Immature natural killer cell (primary cell): Measurements from ENCODE around the gene PRDM16. TPM values are rescaled to one million over a fixed set of nuclear protein-coding genes. Genes with fewer than 3 reads are reported as not detected.

Experiments
- DNase-seq, 3 donors: peaks; one replicate each; pipeline ENCODE4 v3.0.0; 2022; ENCODE audit warnings: mixed read lengths in 1 of 3
- H3K27ac Mint-ChIP-seq, 6 donors: one replicate each; pipeline ENCODE4 v1.8.0; 2020; ENCODE audit warnings: mixed read lengths in 6 of 6, mild to moderate bottlenecking in 5 of 6, inconsistent platforms in 4 of 6, moderate library complexity in 3 of 6
- H3K27me3 Mint-ChIP-seq, 3 donors: one replicate each; pipeline ENCODE4 v1.8.0; 2020 to 2021; ENCODE audit warnings: low read depth in 3 of 3, mild to moderate bottlenecking in 3 of 3, mixed read lengths in 3 of 3, moderate library complexity in 3 of 3, inconsistent platforms in 1 of 3
- H3K36me3 Mint-ChIP-seq, 3 donors: one replicate each; pipeline ENCODE4 v1.8.0; 2020; ENCODE audit warnings: mixed read lengths in 3 of 3, inconsistent platforms in 2 of 3, mild to moderate bottlenecking in 2 of 3
- H3K4me1 Mint-ChIP-seq, 2 donors: one replicate each; pipeline ENCODE4 v1.8.0; 2020; ENCODE audit warnings: inconsistent platforms in 2 of 2, mild to moderate bottlenecking in 2 of 2, mixed read lengths in 2 of 2, moderate library complexity in 1 of 2
- H3K4me3 Mint-ChIP-seq, 5 donors: one replicate each; pipeline ENCODE4 v1.8.0; 2020; ENCODE audit warnings: mild to moderate bottlenecking in 5 of 5, mixed read lengths in 5 of 5, inconsistent platforms in 3 of 5, moderate library complexity in 3 of 5
- H3K9me3 Mint-ChIP-seq, 6 donors: one replicate each; pipeline ENCODE4 v1.8.0; 2020; ENCODE audit warnings: mild to moderate bottlenecking in 6 of 6, mixed read lengths in 6 of 6, inconsistent platforms in 4 of 6, moderate library complexity in 3 of 6
- polyA plus RNA-seq, 3 donors: library from polyadenylated mRNA; unstranded; fragments of 300-500 nt; fragmentation: Illumina TruSeq; gene quantifications; one replicate each; pipeline ENCODE4 v1.2.3, GENCODE V29; 2021

Gene PRDM16
- polyA plus RNA-seq, 3 donors from 2014 or later = 0.17 to 0.29 (median 0.22) TPM

- Mint-ChIP-seq H3K27me3 (peaks cover 2 to 5% (median 3%) of the 10 kb centered on the region in 3 donors), H3K9me3 (peaks cover 0 to 1% (median 0%) of the 10 kb centered on the region in 6 donors), H3K4me1 (no peaks in the 10 kb centered on the region), H3K27ac (no peak overlapping the region), H3K36me3 (no peaks in the 10 kb centered on the region), H3K4me3 (no peak overlapping the region)
- DNase-seq = no peak
Observed at GRCh38 chr1:3425486-3426215, 356.6 kb downstream of the PRDM16 start.

DNA sequence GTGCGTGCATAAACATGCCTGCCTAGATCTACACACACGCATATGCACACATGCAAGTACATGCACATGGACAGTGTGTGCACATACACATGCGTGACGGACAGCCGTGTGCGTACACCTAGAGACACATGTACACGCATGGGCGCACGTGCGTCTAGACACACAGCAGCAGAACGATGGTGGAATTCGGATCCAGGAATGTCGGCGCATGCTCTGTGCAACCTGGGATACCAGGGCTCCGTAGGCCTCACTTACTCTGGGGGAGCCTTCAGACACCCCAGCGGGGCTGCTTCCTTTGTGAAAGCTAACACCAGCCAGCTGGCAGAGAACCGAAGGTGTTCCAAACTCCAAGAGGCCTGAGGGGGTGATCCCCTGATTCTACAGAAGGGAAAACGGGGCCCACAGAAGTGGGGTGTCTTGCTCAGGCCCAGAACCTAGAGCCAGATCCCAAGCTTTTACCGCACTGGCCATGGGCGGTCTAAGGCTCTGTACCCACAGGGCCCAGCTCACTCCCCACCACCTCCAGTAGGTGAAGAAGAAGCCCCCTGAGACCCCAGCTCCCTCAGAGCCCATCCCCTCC is 358.0 kb downstream of the PRDM16 start:
- peaks cover 0 to 3% (median 2%) of the 10 kb centered on the region in 3 donors for H3K27me3 Mint-ChIP-seq
- no peaks in the 10 kb centered on the region for H3K36me3 Mint-ChIP-seq
- no peak for DNase-seq
- no peaks in the 10 kb centered on the region for H3K4me1 Mint-ChIP-seq
- no peak overlapping the region for H3K4me3 Mint-ChIP-seq
- no peak overlapping the region for H3K27ac Mint-ChIP-seq
- H3K9me3 Mint-ChIP-seq = peaks cover 0 to 2% (median 0%) of the 10 kb centered on the region in 6 donors

DNA sequence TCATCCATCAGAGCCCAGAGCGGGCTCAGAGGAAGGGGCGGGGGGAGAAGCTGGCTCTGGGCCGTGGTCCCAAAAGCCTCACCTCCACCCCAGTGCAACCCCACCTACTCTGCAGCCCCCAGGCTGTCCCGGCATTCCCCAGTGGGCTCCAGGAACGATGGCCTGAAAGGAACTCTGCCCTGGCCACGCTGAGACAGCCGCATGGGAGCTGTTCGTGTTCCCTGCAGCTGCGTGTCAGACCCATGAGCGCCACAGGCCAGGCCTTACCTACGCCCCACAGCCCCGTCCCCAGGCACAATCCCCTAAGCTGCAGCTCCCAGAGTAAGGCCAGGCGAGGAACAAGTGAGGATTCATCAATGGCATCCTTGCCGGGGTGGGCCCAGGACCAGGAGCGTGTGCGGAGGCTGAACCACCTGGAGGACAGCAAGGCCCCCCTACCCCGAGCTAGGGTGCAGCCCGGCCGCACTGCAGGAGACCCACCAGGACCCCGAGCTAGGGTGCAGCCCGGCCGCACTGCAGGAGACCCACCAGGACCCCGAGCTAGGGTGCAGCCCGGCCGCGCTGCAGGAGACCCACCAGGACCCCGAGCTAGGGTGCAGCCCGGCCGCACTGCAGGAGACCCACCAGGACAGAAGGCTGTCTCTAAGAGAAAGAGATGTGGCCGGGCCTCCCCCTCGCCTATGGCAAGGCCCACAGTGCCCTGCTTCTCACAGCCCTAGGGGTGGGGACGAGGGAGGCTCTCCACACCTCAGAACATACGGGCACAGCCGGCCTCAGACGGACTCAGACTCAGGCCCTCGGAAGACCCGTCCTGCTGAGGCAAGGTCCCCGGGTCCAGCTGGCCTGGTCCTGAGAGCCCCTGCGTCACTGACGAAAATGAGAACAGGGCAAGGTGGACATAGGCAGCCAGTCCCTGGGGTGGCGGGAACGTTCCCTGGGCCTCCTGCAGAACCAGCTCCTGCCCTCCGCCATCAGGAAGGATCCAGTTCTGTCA is 359.0 kb downstream of the PRDM16 start:
- Mint-ChIP-seq H3K36me3 (no peaks in the 10 kb centered on the region), H3K27ac (no peak overlapping the region), H3K27me3 (peaks cover 0 to 3% (median 0%) of the 10 kb centered on the region in 3 donors), H3K9me3 (peaks cover 0 to 2% (median 0%) of the 10 kb centered on the region in 6 donors), H3K4me3 (no peak overlapping the region), H3K4me1 (no peaks in the 10 kb centered on the region)
- no peak for DNase-seq

DNA sequence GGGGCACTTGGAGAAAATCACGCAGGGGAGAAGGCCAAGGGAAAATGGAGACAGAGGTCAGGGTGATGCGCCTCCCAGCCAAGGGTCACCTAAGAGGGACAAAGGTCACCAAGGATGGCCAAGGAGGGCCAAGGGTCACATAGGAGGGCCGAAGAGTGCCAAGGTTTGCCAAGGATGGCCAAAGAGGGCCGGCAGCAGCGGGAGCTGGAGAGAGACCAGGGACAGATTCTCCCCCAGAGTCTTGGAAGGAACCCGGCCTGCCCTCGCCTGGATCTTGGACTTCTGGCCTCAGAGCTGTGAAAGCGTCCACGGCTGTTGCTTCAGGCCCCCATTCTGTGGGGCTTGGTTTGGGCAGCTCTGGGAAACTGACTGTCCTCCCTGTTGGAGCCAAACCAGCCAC is 359.9 kb downstream of the PRDM16 start:
- Mint-ChIP-seq H3K27me3 (peaks cover 0 to 3% (median 0%) of the 10 kb centered on the region in 3 donors), H3K4me1 (no peaks in the 10 kb centered on the region), H3K4me3 (no peak overlapping the region), H3K36me3 (no peaks in the 10 kb centered on the region), H3K27ac (no peak overlapping the region), H3K9me3 (peaks cover 0 to 2% (median 0%) of the 10 kb centered on the region in 6 donors)
- DNase-seq = no peak

GRCh38 chr1:3429320-3429719 is 360.3 kb downstream of the PRDM16 start:
- H3K4me3 Mint-ChIP-seq = no peak overlapping the region
- peaks cover 0 to under 1% (median 0%) of the 10 kb centered on the region in 3 donors for H3K27me3 Mint-ChIP-seq
- no peak overlapping the region for H3K27ac Mint-ChIP-seq
- no peaks in the 10 kb centered on the region for H3K36me3 Mint-ChIP-seq
- H3K9me3 Mint-ChIP-seq = peaks cover 0 to 2% (median 0%) of the 10 kb centered on the region in 6 donors
- no peaks in the 10 kb centered on the region for H3K4me1 Mint-ChIP-seq
- no peak for DNase-seq

DNA sequence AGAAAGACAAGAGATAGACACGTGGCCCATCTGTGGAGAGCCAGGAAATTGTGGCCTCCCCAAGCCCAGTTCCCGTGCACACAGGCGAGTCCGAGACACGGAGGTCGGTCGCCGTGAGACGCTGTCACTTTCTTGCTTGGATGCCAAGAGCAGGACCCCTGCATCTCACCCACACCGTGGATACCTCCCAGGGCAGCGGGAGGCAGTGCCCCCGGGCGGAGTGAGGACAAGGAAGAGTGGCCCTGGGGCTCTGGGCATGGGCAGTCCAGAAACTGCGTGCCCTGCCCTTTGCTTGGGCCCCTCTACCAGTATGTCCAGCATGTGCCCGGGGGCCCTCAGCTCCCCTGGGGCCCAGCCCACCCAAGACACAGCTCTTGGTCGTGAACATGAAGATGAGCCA is 360.8 kb downstream of the PRDM16 start:
- Mint-ChIP-seq H3K4me1 (no peaks in the 10 kb centered on the region), H3K4me3 (no peak overlapping the region), H3K9me3 (peaks cover 0 to 2% (median 0%) of the 10 kb centered on the region in 6 donors), H3K27me3 (no peaks in the 10 kb centered on the region), H3K27ac (no peak overlapping the region), H3K36me3 (no peaks in the 10 kb centered on the region)
- no peak for DNase-seq

- Mint-ChIP-seq H3K27me3 (no peaks in the 10 kb centered on the region), H3K4me3 (no peak overlapping the region)
Observed at GRCh38 chr1:3430406-3430805, 361.4 kb downstream of the PRDM16 start.

DNA sequence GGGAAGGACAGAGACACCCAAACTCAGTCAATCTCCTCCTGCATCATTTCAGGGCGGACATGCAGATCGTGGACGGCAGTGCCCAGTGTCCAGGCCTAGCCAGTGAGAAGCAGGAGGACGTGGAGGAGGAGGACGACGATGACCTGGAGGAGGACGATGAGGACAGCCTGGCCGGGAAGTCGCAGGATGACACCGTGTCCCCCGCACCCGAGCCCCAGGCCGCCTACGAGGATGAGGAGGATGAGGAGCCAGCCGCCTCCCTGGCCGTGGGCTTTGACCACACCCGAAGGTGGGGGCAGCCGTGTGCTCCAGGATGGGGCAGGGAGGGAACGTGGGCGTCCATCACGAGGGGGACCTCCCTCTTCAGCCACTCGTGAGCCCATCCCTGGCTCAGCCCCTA is 361.8 kb downstream of the PRDM16 start:
- Mint-ChIP-seq H3K4me1 (no peaks in the 10 kb centered on the region), H3K27ac (no peak overlapping the region), H3K36me3 (no peaks in the 10 kb centered on the region), H3K9me3 (peaks cover 0 to 2% (median 0%) of the 10 kb centered on the region in 6 donors), H3K4me3 (no peak overlapping the region), H3K27me3 (no peaks in the 10 kb centered on the region)
- no peak for DNase-seq

More at GRCh38 chr1:3430406-3430805, 361.4 kb downstream of the PRDM16 start:
- DNase-seq = no peak
- no peaks in the 10 kb centered on the region for H3K36me3 Mint-ChIP-seq
- H3K9me3 Mint-ChIP-seq = peaks cover 0 to 2% (median 0%) of the 10 kb centered on the region in 6 donors
- no peak overlapping the region for H3K27ac Mint-ChIP-seq
- no peaks in the 10 kb centered on the region for H3K4me1 Mint-ChIP-seq

GRCh38 chr1:3431266-3431665 is 362.3 kb downstream of the PRDM16 start:
- no peaks in the 10 kb centered on the region for H3K4me1 Mint-ChIP-seq
- no peak overlapping the region for H3K27ac Mint-ChIP-seq
- H3K36me3 Mint-ChIP-seq = no peaks in the 10 kb centered on the region
- H3K27me3 Mint-ChIP-seq = no peaks in the 10 kb centered on the region
- peaks cover 0 to 2% (median 0%) of the 10 kb centered on the region in 6 donors for H3K9me3 Mint-ChIP-seq
- no peak for DNase-seq
- H3K4me3 Mint-ChIP-seq = no peak overlapping the region

DNA sequence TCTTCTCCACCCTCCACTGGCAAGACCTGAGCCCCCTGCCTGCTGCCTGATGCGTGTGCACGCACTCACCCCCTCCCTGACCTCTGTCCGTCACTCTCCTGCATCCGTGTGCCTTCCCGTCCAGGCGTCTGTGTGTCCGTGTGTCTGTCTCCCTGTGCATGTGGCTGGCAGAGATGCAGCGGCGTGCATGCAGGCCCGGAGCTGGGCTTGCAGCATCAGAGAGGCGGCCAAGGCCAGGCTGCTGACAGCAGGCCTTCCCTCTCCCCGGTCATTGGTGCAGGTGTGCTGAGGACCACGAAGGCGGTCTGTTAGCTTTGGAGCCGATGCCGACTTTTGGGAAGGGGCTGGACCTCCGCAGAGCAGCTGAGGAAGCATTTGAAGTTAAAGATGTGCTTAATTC is 362.7 kb downstream of the PRDM16 start:
- H3K36me3 Mint-ChIP-seq = no peaks in the 10 kb centered on the region
- no peak overlapping the region for H3K4me3 Mint-ChIP-seq
- no peaks in the 10 kb centered on the region for H3K4me1 Mint-ChIP-seq
- no peaks in the 10 kb centered on the region for H3K27me3 Mint-ChIP-seq
- H3K9me3 Mint-ChIP-seq = peaks cover 0 to 2% (median 0%) of the 10 kb centered on the region in 6 donors
- no peak overlapping the region for H3K27ac Mint-ChIP-seq
- no peak for DNase-seq

DNA sequence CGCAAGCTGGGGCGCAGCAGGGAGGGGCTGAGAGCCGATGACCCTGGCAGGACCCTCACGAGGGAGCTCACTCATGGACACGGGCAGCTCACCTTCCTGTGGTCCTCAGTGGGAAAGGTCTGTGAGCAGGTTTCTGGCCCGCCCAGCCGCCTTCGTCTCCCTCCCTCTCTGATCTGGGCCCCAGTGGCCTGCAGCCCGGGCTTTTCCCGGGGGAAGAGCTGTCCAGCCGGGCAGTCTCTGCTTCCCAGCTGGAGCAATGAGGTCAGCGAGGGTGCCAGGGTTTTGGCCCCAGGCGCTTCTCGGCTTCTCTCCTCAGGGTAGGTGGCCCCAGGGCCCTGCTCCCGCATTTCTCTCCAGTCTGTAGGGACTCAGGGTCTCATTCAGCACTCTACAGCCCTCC is 363.3 kb downstream of the PRDM16 start:
- no peak for DNase-seq
- Mint-ChIP-seq H3K27me3 (no peaks in the 10 kb centered on the region), H3K9me3 (peaks cover 0 to 2% (median 0%) of the 10 kb centered on the region in 6 donors), H3K36me3 (no peaks in the 10 kb centered on the region), H3K27ac (no peak overlapping the region), H3K4me1 (no peaks in the 10 kb centered on the region), H3K4me3 (no peak overlapping the region)

DNA sequence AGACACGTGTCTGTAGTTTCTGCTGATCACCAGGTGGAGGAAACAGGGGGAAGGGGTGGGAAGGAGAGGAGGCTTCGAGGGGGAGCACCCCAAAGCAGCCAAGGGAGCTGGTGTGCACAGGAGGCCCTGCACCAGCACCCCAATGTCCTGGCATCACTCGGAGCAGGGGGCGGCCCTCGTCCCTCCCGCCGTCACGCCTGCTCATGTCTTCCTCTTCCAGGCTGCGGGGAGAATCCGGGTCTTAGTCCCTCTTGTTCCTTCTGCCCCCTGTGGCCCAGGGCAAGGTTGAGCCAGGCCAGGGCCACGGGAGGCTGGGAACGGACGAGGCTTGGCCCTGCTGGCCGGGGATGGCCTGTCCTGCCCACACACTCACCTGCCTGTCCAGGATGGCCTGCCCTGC is 364.1 kb downstream of the PRDM16 start:
- H3K27ac Mint-ChIP-seq = no peak overlapping the region
- peaks cover 0 to 2% (median 0%) of the 10 kb centered on the region in 6 donors for H3K9me3 Mint-ChIP-seq
- no peak for DNase-seq
- peaks cover 0 to under 1% (median 0%) of the 10 kb centered on the region in 3 donors for H3K27me3 Mint-ChIP-seq
- no peak overlapping the region for H3K4me3 Mint-ChIP-seq
- no peaks in the 10 kb centered on the region for H3K36me3 Mint-ChIP-seq
- no peaks in the 10 kb centered on the region for H3K4me1 Mint-ChIP-seq

DNA sequence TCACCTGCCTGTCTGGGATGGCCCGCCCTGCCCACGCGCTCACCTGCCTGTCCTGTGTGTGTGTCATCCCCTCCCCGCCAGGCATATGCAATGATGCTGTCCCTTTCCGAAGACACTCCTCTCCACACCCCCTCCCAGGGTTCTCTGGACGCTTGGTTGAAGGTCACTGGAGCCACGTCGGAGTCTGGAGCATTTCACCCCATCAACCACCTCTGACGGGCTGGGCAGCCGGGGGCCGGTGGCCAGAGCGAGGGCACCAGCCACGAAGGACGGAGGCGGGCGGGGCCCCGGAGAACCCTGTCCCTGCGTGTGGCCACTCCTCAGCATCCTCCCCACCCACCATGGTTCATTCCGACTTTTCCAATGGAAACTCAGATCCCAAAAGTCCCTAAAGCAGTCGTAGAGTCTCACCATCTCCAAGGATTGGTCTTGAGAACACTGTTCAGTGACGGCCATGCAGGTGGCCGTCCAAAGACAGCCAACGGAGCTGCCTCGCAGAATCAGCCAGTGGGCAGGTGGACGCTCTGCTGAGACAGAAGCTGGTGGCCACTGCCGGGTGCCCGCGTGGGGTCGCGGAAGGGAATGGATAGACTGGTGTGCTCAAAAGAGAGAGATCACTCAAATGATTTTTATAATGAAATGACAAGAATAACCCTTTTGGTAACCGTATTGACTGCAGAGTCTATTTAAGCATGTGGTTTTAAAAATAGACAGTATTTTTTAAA is 364.8 kb downstream of the PRDM16 start:
- no peak for DNase-seq
- no peaks in the 10 kb centered on the region for H3K4me1 Mint-ChIP-seq
- H3K27ac Mint-ChIP-seq = no peak overlapping the region
- peaks cover 0 to 2% (median 0%) of the 10 kb centered on the region in 3 donors for H3K27me3 Mint-ChIP-seq
- H3K4me3 Mint-ChIP-seq = no peak overlapping the region
- H3K9me3 Mint-ChIP-seq = peaks cover 0 to 2% (median 0%) of the 10 kb centered on the region in 6 donors
- H3K36me3 Mint-ChIP-seq = no peaks in the 10 kb centered on the region
